GM23338 (cell line): ENCODE results near the gene DCANP1.

ENCODE experiments used
- CREB1 ChIP-seq: fragments of 250-450 bp; sonication (Bioruptor Pico); IDR thresholded peaks from 2 replicates; pipeline ENCODE4 v1.5.0; 2020; ENCODE audit warnings: low read depth, mild to moderate bottlenecking, moderate library complexity
- EZH2 ChIP-seq: fragments of 200-600 bp; sonication (generic); IDR thresholded peaks from one replicate; pipeline ENCODE4 v1.8.0; 2017; ENCODE audit warnings: antibody characterized with exemption, mild to moderate bottlenecking, low read depth; ENCODE audit not compliant: unreplicated experiment
- EZH2phosphoT487 ChIP-seq: fragments of 200-600 bp; sonication (generic); IDR thresholded peaks from one replicate; pipeline ENCODE4 v1.8.1; 2018; ENCODE audit warnings: antibody characterized with exemption; ENCODE audit not compliant: unreplicated experiment
- JUNB ChIP-seq: IDR thresholded peaks from one replicate; pipeline ENCODE4 v1.6.1; 2016; ENCODE audit warnings: antibody characterized with exemption; ENCODE audit not compliant: unreplicated experiment
- POLR2AphosphoS5 ChIP-seq: IDR thresholded peaks from 2 replicates; pipeline ENCODE4 v1.6.1; 2016; ENCODE audit warnings: antibody characterized with exemption, low read depth
- STAT1 ChIP-seq: IDR thresholded peaks from one replicate; pipeline ENCODE4 v1.6.1; 2016; ENCODE audit warnings: antibody characterized with exemption; ENCODE audit not compliant: unreplicated experiment
- ZNF114 ChIP-seq: fragments of 250-450 bp; sonication (Bioruptor Pico); IDR thresholded peaks from 2 replicates; pipeline ENCODE4 v1.5.0; 2020; ENCODE audit warnings: mild to moderate bottlenecking, moderate library complexity
- TF ChIP-seq, protein P1 (sequence below), 2 experiments: fragments of 200-600 bp in 1 of 2; sonication (generic) in 1 of 2; conservative IDR thresholded peaks; 2 replicates each; pipeline versions ENCODE4 v1.5.1 to v1.6.1; 2016 to 2017; ENCODE audit warnings: antibody characterized with exemption in 2 of 2, low read depth in 2 of 2, mild to moderate bottlenecking in 2 of 2, moderate library complexity in 1 of 2
- TF ChIP-seq, protein P2 (sequence below): IDR thresholded peaks from one replicate; pipeline ENCODE4 v1.6.1; 2018; ENCODE audit warnings: antibody characterized with exemption; ENCODE audit not compliant: unreplicated experiment
- TF ChIP-seq, protein P3 (sequence below): IDR thresholded peaks from 2 replicates; pipeline ENCODE4 v1.6.1; 2016; ENCODE audit warnings: antibody characterized with exemption

DNA sequence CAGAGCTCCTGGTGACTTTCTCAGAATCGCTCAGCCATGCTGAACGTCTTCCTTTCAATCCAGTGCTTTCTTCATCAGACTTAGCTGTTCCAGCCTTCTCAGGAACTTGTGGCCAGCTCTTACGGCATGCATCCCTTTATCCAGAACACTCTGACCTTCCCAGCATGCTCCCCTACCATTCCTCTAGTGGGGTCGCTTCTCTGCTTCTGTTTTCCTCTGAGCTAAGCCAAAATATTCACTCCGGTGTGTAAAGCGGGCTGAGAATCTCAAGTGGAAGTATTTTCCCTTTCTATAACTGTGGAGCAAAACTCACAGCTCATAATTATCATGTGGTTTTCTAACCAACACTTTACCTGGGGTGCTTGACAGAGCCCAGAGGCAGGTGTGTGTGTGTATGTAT, 6.2 kb downstream of the DCANP1 start:
- TF ChIP-seq, protein P1, sequence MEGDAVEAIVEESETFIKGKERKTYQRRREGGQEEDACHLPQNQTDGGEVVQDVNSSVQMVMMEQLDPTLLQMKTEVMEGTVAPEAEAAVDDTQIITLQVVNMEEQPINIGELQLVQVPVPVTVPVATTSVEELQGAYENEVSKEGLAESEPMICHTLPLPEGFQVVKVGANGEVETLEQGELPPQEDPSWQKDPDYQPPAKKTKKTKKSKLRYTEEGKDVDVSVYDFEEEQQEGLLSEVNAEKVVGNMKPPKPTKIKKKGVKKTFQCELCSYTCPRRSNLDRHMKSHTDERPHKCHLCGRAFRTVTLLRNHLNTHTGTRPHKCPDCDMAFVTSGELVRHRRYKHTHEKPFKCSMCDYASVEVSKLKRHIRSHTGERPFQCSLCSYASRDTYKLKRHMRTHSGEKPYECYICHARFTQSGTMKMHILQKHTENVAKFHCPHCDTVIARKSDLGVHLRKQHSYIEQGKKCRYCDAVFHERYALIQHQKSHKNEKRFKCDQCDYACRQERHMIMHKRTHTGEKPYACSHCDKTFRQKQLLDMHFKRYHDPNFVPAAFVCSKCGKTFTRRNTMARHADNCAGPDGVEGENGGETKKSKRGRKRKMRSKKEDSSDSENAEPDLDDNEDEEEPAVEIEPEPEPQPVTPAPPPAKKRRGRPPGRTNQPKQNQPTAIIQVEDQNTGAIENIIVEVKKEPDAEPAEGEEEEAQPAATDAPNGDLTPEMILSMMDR (conservative IDR thresholded peaks at IDR 0.05; ENCODE audit: low read depth in 2 of 2), result no peak
- TF ChIP-seq CREB1 (CRISPR knock-in tag) (no peak), POLR2AphosphoS5 (no peak), EZH2phosphoT487 (no peak), EZH2 (no peak), STAT1 (no peak), ZNF114 (CRISPR knock-in tag) (no peak), JUNB (no peak)
- TF ChIP-seq, protein P2, sequence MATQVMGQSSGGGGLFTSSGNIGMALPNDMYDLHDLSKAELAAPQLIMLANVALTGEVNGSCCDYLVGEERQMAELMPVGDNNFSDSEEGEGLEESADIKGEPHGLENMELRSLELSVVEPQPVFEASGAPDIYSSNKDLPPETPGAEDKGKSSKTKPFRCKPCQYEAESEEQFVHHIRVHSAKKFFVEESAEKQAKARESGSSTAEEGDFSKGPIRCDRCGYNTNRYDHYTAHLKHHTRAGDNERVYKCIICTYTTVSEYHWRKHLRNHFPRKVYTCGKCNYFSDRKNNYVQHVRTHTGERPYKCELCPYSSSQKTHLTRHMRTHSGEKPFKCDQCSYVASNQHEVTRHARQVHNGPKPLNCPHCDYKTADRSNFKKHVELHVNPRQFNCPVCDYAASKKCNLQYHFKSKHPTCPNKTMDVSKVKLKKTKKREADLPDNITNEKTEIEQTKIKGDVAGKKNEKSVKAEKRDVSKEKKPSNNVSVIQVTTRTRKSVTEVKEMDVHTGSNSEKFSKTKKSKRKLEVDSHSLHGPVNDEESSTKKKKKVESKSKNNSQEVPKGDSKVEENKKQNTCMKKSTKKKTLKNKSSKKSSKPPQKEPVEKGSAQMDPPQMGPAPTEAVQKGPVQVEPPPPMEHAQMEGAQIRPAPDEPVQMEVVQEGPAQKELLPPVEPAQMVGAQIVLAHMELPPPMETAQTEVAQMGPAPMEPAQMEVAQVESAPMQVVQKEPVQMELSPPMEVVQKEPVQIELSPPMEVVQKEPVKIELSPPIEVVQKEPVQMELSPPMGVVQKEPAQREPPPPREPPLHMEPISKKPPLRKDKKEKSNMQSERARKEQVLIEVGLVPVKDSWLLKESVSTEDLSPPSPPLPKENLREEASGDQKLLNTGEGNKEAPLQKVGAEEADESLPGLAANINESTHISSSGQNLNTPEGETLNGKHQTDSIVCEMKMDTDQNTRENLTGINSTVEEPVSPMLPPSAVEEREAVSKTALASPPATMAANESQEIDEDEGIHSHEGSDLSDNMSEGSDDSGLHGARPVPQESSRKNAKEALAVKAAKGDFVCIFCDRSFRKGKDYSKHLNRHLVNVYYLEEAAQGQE, result no peak
- TF ChIP-seq, protein P3, sequence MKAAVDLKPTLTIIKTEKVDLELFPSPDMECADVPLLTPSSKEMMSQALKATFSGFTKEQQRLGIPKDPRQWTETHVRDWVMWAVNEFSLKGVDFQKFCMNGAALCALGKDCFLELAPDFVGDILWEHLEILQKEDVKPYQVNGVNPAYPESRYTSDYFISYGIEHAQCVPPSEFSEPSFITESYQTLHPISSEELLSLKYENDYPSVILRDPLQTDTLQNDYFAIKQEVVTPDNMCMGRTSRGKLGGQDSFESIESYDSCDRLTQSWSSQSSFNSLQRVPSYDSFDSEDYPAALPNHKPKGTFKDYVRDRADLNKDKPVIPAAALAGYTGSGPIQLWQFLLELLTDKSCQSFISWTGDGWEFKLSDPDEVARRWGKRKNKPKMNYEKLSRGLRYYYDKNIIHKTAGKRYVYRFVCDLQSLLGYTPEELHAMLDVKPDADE, result no peak
